CD4-positive, CD25-positive, alpha-beta regulatory T cell (primary cell): Measurements from ENCODE around the gene INTS13. TPM values are rescaled to one million over a fixed set of nuclear protein-coding genes. Genes with fewer than 3 reads are reported as not detected.
A peak's percentile ranks its signal among the peaks of the same experiment; 100 is the strongest.
"Not testable (repeated sequence)": the region's sequence is repeated elsewhere in the genome, so short reads cannot be mapped to it uniquely, and the experiment has no call there.

Source experiments
- ATAC-seq, 2 donors: fragments of 150-1000 bp; cut with Tn5 transposase; one replicate each; pipeline ENCODE4 v1.10.0; 2021; ENCODE audit warnings: low read depth in 2 of 2, moderate number of reproducible peaks in 2 of 2, moderate library complexity in 1 of 2
- DNase-seq, 3 donors: peaks; one replicate each; pipeline versions ENCODE4 v3.0.0 to v3.0.0-alpha.2; 2012 to 2022; ENCODE audit warnings: mixed read lengths in 1 of 3
- H3K27ac ChIP-seq: one replicate; pipeline ENCODE4 v1.7.0; 2013; ENCODE audit warnings: mild to moderate bottlenecking, low read length; ENCODE audit not compliant: insufficient read depth, poor library complexity, severe bottlenecking
- H3K27me3 ChIP-seq: one replicate; pipeline ENCODE4 v1.7.0; 2013; ENCODE audit warnings: low read length; ENCODE audit not compliant: control insufficient read depth, insufficient read depth
- H3K36me3 ChIP-seq: one replicate; pipeline ENCODE4 v1.7.0; 2013; ENCODE audit warnings: mild to moderate bottlenecking, low read length, moderate library complexity; ENCODE audit not compliant: control insufficient read depth, insufficient read depth
- H3K4me1 ChIP-seq: 2 replicates; pipeline ENCODE4 v1.7.0; 2013; ENCODE audit warnings: mild to moderate bottlenecking, low read length; ENCODE audit not compliant: insufficient read depth, control insufficient read depth, poor library complexity, severe bottlenecking
- H3K4me3 ChIP-seq: one replicate; pipeline ENCODE4 v1.7.0; 2013; ENCODE audit warnings: low read depth, mild to moderate bottlenecking, low read length, moderate library complexity
- H3K9me3 ChIP-seq, 2 experiments: 1 replicate in 1 of 2; 2 replicates in 1 of 2; pipeline ENCODE4 v1.7.0; 2013; ENCODE audit warnings: low read length in 2 of 2, mild to moderate bottlenecking in 1 of 2, moderate library complexity in 1 of 2; ENCODE audit not compliant: control insufficient read depth in 2 of 2
- H3K27ac Mint-ChIP-seq, 3 donors: one replicate each; pipeline ENCODE4 v1.8.0; 2020 to 2022; ENCODE audit warnings: mild to moderate bottlenecking in 3 of 3, mixed read lengths in 3 of 3, moderate library complexity in 2 of 3
- H3K27me3 Mint-ChIP-seq: one replicate; pipeline ENCODE4 v1.8.0; 2022; ENCODE audit warnings: mild to moderate bottlenecking, mixed read lengths
- H3K36me3 Mint-ChIP-seq: one replicate; pipeline ENCODE4 v1.8.0; 2020; ENCODE audit warnings: mixed read lengths
- H3K4me1 Mint-ChIP-seq, 4 donors: one replicate each; pipeline ENCODE4 v1.8.0; 2020 to 2022; ENCODE audit warnings: mixed read lengths in 4 of 4, mild to moderate bottlenecking in 1 of 4
- H3K4me3 Mint-ChIP-seq, 4 donors: one replicate each; pipeline ENCODE4 v1.8.0; 2020 to 2022; ENCODE audit warnings: mild to moderate bottlenecking in 4 of 4, mixed read lengths in 4 of 4, moderate library complexity in 3 of 4
- H3K9me3 Mint-ChIP-seq, 7 donors: one replicate each; pipeline ENCODE4 v1.8.0; 2020 to 2022; ENCODE audit warnings: mixed read lengths in 7 of 7, mild to moderate bottlenecking in 3 of 7, moderate library complexity in 2 of 7
- polyA plus RNA-seq, 4 donors: library from polyadenylated mRNA; unstranded; fragments of 300-500 nt; fragmentation: Illumina TruSeq; gene quantifications; one replicate each; pipeline ENCODE4 v1.2.3, GENCODE V29; 2021
- total RNA-seq: library from RNA; stranded (reverse); gene quantifications from one replicate; pipeline ENCODE4 v1.2.3, GENCODE V29; 2022

The INTS13 gene
- total and polyA plus RNA-seq, 5 donors from 2014 or later, result 28.8 to 42.5 (median 32.0) TPM

DNA sequence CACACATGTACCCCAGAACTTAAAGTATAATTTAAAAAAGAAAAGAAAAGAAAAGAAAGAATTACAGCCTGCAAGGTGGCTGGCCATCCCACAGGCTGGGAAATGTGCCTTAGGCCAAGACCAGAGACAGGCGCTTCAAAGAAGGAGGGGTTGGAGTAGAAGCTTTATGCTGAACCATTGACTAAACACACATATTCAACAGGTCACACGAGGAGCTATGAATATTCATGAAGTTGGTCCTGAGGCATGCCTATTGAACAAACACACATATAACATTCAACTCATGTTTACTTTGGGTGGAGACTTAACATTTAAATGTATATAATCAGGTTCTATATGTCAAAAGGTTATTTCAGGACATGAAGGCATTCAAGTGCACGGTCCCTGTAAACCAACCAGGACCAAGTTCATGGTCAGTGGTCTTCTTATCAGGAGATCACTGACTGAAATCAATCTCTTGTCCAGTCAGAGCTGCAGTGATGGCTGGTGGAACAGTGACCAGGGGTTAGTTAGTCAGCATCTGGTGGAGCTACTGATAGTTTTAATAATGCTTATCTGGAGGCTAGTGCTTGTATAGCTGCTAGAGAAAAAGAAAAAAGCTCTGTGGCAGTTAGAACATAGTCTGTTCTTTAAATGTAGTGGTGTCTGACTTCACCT is 69.2 kb downstream of the INTS13 start:
- H3K4me1 Mint-ChIP-seq, result peaks cover 5 to 9% (median 7%) of the 10 kb centered on the region in 4 donors
- peaks cover 16% of the 10 kb centered on the region for H3K27me3 Mint-ChIP-seq
- Histone ChIP-seq H3K36me3 (no peaks in the 10 kb centered on the region), H3K4me1 (no peaks in the 10 kb centered on the region), H3K4me3 (no peak overlapping the region), H3K27me3 (peaks cover 5% of the 10 kb centered on the region), H3K27ac (no peak overlapping the region), H3K9me3 (no peaks in the 10 kb centered on the region)
- H3K4me3 Mint-ChIP-seq, result no peak overlapping the region
- H3K9me3 Mint-ChIP-seq, result no peaks in the 10 kb centered on the region
- DNase-seq (no peak), ATAC-seq (no peak)
- H3K36me3 Mint-ChIP-seq, result no peaks in the 10 kb centered on the region
- no peak overlapping the region for H3K27ac Mint-ChIP-seq

GRCh38 chr12:26867080-26867479 is 70.7 kb downstream of the INTS13 start:
- no peak overlapping the region for H3K4me3 ChIP-seq
- no peaks in the 10 kb centered on the region for H3K4me1 ChIP-seq
- H3K27ac ChIP-seq, result no peak overlapping the region
- H3K4me1 Mint-ChIP-seq, result peaks cover 5 to 9% (median 7%) of the 10 kb centered on the region in 4 donors
- H3K9me3 ChIP-seq, result no peaks in the 10 kb centered on the region
- peaks cover 16% of the 10 kb centered on the region for H3K27me3 Mint-ChIP-seq
- no peak overlapping the region for H3K27ac Mint-ChIP-seq
- ATAC-seq (no peak), DNase-seq (peak in 1 of 3 donors; percentile 39)
- H3K4me3 Mint-ChIP-seq, result no peak overlapping the region
- no peaks in the 10 kb centered on the region for H3K36me3 ChIP-seq
- H3K36me3 Mint-ChIP-seq, result no peaks in the 10 kb centered on the region
- peaks cover 5% of the 10 kb centered on the region for H3K27me3 ChIP-seq
- H3K9me3 Mint-ChIP-seq, result no peaks in the 10 kb centered on the region

- Histone ChIP-seq H3K4me1 (no peaks in the 10 kb centered on the region), H3K4me3 (no peak overlapping the region), H3K36me3 (no peaks in the 10 kb centered on the region), H3K27ac (no peak overlapping the region), H3K9me3 (no peaks in the 10 kb centered on the region), H3K27me3 (peaks cover 14% of the 10 kb centered on the region)
- Mint-ChIP-seq H3K27ac (no peak overlapping the region), H3K36me3 (no peaks in the 10 kb centered on the region), H3K4me1 (peaks cover 5 to 9% (median 7%) of the 10 kb centered on the region in 4 donors), H3K27me3 (peaks cover 27% of the 10 kb centered on the region), H3K9me3 (no peaks in the 10 kb centered on the region), H3K4me3 (no peak overlapping the region)
- no peak for ATAC-seq
- DNase-seq, result no peak
Observed at GRCh38 chr12:26863515-26863914, 74.3 kb downstream of the INTS13 start.

GRCh38 chr12:26862787-26863186 is 75.0 kb downstream of the INTS13 start:
- H3K4me1 ChIP-seq, H3K27ac ChIP-seq, DNase-seq, H3K36me3 Mint-ChIP-seq, H3K27ac Mint-ChIP-seq, H3K9me3 ChIP-seq, H3K9me3 Mint-ChIP-seq, H3K4me3 Mint-ChIP-seq, H3K4me1 Mint-ChIP-seq, H3K4me3 ChIP-seq, ATAC-seq, H3K36me3 ChIP-seq: not testable (repeated sequence)
- H3K27me3 Mint-ChIP-seq, result peaks cover 27% of the 10 kb centered on the region
- H3K27me3 ChIP-seq, result peaks cover 14% of the 10 kb centered on the region

DNA sequence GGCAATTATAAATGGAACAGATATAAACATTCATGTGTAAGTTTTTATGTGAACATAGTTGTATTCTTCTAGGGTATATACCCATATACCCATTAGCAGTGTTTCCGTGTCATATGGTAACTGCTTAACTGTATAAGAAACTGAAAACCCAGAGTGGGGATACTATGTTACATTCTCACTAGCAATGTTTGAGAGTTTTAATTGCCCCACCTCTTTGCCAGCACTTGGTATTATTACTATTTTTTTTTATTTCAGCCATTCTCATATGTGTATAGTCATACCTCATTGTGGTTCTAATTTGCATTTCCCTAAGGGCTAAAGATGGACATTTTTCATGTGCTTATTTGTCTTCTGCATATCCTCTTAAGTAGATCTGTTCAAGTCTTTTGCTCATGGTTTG is 76.1 kb downstream of the INTS13 start:
- Mint-ChIP-seq H3K36me3 (no peaks in the 10 kb centered on the region), H3K4me1 (peaks cover 0 to under 1% (median 0%) of the 10 kb centered on the region in 4 donors), H3K27me3 (peaks cover 27% of the 10 kb centered on the region), H3K4me3 (no peak overlapping the region), H3K27ac (no peak overlapping the region), H3K9me3 (no peaks in the 10 kb centered on the region)
- H3K4me1 ChIP-seq, result no peaks in the 10 kb centered on the region
- ATAC-seq, result no peak
- peaks cover 16% of the 10 kb centered on the region for H3K27me3 ChIP-seq
- H3K36me3 ChIP-seq, result no peaks in the 10 kb centered on the region
- H3K27ac ChIP-seq, result no peak overlapping the region
- H3K4me3 ChIP-seq, result no peak overlapping the region
- no peaks in the 10 kb centered on the region for H3K9me3 ChIP-seq
- no peak for DNase-seq

GRCh38 chr12:26857465-26858176 is 80.2 kb downstream of the INTS13 start:
- Histone ChIP-seq H3K4me3 (no peak overlapping the region), H3K27ac (no peak overlapping the region), H3K4me1 (no peaks in the 10 kb centered on the region), H3K27me3 (peaks cover 17% of the 10 kb centered on the region), H3K36me3 (no peaks in the 10 kb centered on the region), H3K9me3 (no peaks in the 10 kb centered on the region)
- no peaks in the 10 kb centered on the region for H3K4me1 Mint-ChIP-seq
- ATAC-seq (no peak), DNase-seq (no peak)
- H3K4me3 Mint-ChIP-seq, result no peak overlapping the region
- H3K36me3 Mint-ChIP-seq, result no peaks in the 10 kb centered on the region
- H3K27ac Mint-ChIP-seq, result no peak overlapping the region
- H3K27me3 Mint-ChIP-seq, result peaks cover 16% of the 10 kb centered on the region
- H3K9me3 Mint-ChIP-seq, result no peaks in the 10 kb centered on the region

DNA sequence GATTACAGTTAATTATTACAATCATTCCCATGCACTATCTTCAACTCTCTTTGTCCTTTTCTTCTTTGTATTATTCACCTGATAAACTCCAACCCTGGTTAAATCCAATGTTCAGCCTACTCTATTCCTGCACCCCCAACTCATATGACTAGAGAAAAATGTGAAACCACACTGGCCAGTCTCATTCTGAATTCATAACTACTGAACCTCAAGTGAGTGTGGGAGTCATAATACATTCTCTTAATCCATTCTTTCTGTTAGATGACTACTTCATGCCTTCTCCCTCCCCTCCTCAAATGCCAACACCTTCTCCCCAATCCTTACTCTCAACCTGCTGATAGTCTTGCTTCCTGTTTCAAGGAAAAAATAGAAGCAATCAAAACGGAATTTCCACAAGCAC is 82.4 kb downstream of the INTS13 start:
- Histone ChIP-seq H3K27ac (no peak overlapping the region), H3K4me1 (no peaks in the 10 kb centered on the region), H3K36me3 (no peaks in the 10 kb centered on the region), H3K4me3 (no peak overlapping the region), H3K27me3 (peaks cover 15% of the 10 kb centered on the region), H3K9me3 (no peaks in the 10 kb centered on the region)
- no peak for ATAC-seq
- no peak overlapping the region for H3K27ac Mint-ChIP-seq
- H3K27me3 Mint-ChIP-seq, result peaks cover 6% of the 10 kb centered on the region
- H3K4me1 Mint-ChIP-seq, result no peaks in the 10 kb centered on the region
- DNase-seq, result no peak
- no peak overlapping the region for H3K4me3 Mint-ChIP-seq
- H3K9me3 Mint-ChIP-seq, result no peaks in the 10 kb centered on the region
- no peaks in the 10 kb centered on the region for H3K36me3 Mint-ChIP-seq
